RWPE1 (cell line): ENCODE measurements around the gene GPA33.

ENCODE experiments used
- CTCF ChIA-PET: fragments of 350-600 bp; sonication (Branson Sonifier 250); formaldehyde crosslinking; extraction: SDS; loops from one replicate; lab custom pipeline; 2021; lab: Yijun Ruan, JAX
- POLR2A ChIA-PET: fragments of 400-600 bp; formaldehyde crosslinking; extraction: SDS; loops from one replicate; lab custom pipeline; 2020; ENCODE audit warnings: antibody characterized with exemption; ENCODE audit not compliant: low non-redundant PET; lab: Yijun Ruan, JAX
- DNase-seq: peaks from one replicate; pipeline ENCODE4 v3.0.0; 2012; ENCODE audit warnings: low spot score
- H3K27ac ChIP-seq: fragments of 450-650 bp; 2 replicates; pipeline ENCODE4 v1.5.1; 2017
- TF ChIP-seq, protein P1 (sequence below): fragments of 450-650 bp; conservative IDR thresholded peaks from 2 replicates; pipeline ENCODE4 v1.5.1; 2017; ENCODE audit warnings: low read depth, mild to moderate bottlenecking

Gene GPA33

GRCh38 chr1:167066333-167067122, 23.6 kb downstream of the GPA33 start:
- no peak overlapping the region for H3K27ac ChIP-seq
- ChIA-PET CTCF (interaction anchor here (0.5 to 1.0 kb wide), 12 partner anchors 26 to 1423 kb away, joined by 3 to 5 read pairs (median 4); no protein-coding TSS in a partner anchor), POLR2A (no interaction called here)
- TF ChIP-seq, protein P1, sequence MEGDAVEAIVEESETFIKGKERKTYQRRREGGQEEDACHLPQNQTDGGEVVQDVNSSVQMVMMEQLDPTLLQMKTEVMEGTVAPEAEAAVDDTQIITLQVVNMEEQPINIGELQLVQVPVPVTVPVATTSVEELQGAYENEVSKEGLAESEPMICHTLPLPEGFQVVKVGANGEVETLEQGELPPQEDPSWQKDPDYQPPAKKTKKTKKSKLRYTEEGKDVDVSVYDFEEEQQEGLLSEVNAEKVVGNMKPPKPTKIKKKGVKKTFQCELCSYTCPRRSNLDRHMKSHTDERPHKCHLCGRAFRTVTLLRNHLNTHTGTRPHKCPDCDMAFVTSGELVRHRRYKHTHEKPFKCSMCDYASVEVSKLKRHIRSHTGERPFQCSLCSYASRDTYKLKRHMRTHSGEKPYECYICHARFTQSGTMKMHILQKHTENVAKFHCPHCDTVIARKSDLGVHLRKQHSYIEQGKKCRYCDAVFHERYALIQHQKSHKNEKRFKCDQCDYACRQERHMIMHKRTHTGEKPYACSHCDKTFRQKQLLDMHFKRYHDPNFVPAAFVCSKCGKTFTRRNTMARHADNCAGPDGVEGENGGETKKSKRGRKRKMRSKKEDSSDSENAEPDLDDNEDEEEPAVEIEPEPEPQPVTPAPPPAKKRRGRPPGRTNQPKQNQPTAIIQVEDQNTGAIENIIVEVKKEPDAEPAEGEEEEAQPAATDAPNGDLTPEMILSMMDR, result peak; percentile 93
- DNase-seq, result peak; percentile 82

DNA sequence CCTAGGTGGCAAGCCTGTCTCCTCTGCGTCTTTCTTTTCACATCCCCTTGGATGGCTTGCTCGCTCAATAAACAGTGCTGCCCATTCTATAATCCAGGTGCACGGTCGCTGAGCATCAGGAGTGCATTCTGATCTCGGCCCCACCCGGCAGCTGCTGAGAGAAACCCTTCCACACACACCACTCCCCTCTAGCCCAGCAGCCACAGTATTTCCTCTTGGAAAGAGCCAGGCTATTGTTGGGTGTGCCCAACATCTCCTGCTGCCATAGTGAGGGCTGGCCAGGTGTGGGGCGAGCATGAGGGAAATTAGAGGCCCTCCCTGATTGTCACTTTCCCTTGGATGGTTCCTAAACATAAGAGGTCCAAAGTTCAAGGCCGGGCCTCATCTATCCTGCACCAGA, 24.7 kb downstream of the GPA33 start:
- no peak overlapping the region for H3K27ac ChIP-seq
- no peak for DNase-seq
- TF ChIP-seq, protein P1, result no peak
- POLR2A ChIA-PET, result no interaction called here
- CTCF ChIA-PET, result interaction anchor here (0.6 to 0.7 kb wide), 2 partner anchors 22 to 65 kb away, joined by 3 read pairs; no protein-coding TSS in a partner anchor

DNA sequence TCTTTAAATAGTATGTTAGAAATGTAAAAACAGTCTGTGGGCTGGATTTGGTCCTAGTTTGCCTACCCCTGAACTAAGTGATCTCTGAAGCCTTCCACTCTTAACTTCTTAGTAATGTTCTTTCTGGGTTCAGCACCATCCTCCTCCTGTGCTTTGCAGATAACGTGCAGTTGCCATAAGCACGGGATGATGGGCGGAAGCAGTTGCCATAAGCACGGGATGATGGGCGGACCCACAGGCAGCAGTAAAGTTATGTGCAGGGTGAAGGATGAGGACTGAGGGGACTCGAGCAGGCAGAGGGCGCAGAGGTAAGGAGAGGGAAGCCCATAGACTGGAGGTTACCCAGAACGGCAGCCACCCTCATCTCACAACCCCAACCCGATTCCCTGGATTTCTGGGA, 25.6 kb downstream of the GPA33 start:
- ChIA-PET POLR2A (no interaction called here), CTCF (interaction anchor here (0.6 to 1.5 kb wide), 2 partner anchors 154 to 163 kb away, joined by 3 to 4 read pairs; no protein-coding TSS in a partner anchor)
- DNase-seq, result no peak
- no peak overlapping the region for H3K27ac ChIP-seq
- TF ChIP-seq, protein P1, result no peak

- ChIA-PET CTCF (interaction anchor here (0.6 to 9.8 kb wide), 3 partner anchors 151 to 1898 kb away, joined by 3 to 119 read pairs (median 4); no protein-coding TSS in a partner anchor), POLR2A (no interaction called here)
- TF ChIP-seq, protein P1, result no peak
- H3K27ac ChIP-seq, result no peak overlapping the region
- no peak for DNase-seq
Measured at GRCh38 chr1:167061073-167061464, 29.1 kb downstream of the GPA33 start.

GRCh38 chr1:167060141-167061072, 29.8 kb downstream of the GPA33 start:
- ChIA-PET CTCF (interaction anchor here (0.5 to 9.8 kb wide), 11 partner anchors 10 to 1898 kb away, joined by 3 to 119 read pairs (median 5); no protein-coding TSS in a partner anchor), POLR2A (no interaction called here)
- DNase-seq, result no peak
- TF ChIP-seq, protein P1, result no peak
- H3K27ac ChIP-seq, result no peak overlapping the region

DNA sequence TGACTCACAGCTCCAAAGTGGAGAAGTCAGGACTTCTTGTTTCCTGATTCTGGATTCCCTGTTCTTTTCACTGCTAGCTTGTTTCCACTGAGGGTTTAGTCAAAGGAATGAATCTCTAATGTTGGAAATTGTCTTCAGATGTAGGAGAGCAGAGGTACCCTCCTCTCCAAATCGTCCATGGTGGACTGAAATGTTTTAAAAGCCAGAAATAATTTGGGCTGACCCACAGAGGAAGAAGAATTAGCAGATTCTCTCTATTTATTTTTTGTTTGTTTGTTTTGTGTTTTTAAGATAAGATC, 30.4 kb downstream of the GPA33 start:
- ChIA-PET POLR2A (no interaction called here), CTCF (interaction anchor here (0.5 to 9.8 kb wide), 20 partner anchors 9 to 1159 kb away, joined by 3 to 119 read pairs (median 4); partner anchors contain the start of gene POGK)
- TF ChIP-seq, protein P1, result no peak
- H3K27ac ChIP-seq, result no peak overlapping the region
- no peak for DNase-seq
